HEK293 (cell line): ENCODE measurements around the gene FHIT.

ENCODE experiments used
- CTCF ChIA-PET: fragments of 350-600 bp; formaldehyde crosslinking; extraction: SDS; loops from one replicate; lab custom pipeline; 2021; ENCODE audit warnings: antibody characterized with exemption; lab: Yijun Ruan, JAX
- POLR2A ChIA-PET: fragments of 300-600 bp; formaldehyde crosslinking; extraction: SDS; loops from one replicate; lab custom pipeline; 2020; ENCODE audit warnings: antibody characterized with exemption, inconsistent platforms; lab: Yijun Ruan, JAX
- H3K27ac ChIP-seq: fragments of 200-500 bp; sonication (Bioruptor generic); 2 replicates; pipeline ENCODE4 v1.5.1; 2014; ENCODE audit warnings: low read depth, low read length, control low read depth, inconsistent platforms; ENCODE audit errors: extremely low read depth
- H3K36me3 ChIP-seq, 2 experiments: fragments of 200-500 bp in 1 of 2; sonication (Bioruptor generic) in 1 of 2; 1 replicate in 1 of 2; 2 replicates in 1 of 2; pipeline ENCODE4 v1.5.1; 2014 to 2017; ENCODE audit warnings: inconsistent platforms in 2 of 2, low read length in 2 of 2; ENCODE audit not compliant: control insufficient read depth in 2 of 2, insufficient read depth in 1 of 2
- H3K4me1 ChIP-seq: fragments of 200-500 bp; sonication (Bioruptor generic); 2 replicates; pipeline ENCODE4 v1.5.1; 2014; ENCODE audit warnings: mild to moderate bottlenecking, low read length, inconsistent platforms; ENCODE audit not compliant: control insufficient read depth, insufficient read depth
- H3K4me3 ChIP-seq: 2 replicates; pipeline ENCODE4 v1.5.1; 2011; ENCODE audit warnings: low read depth, mild to moderate bottlenecking, control low read depth, low read length, moderate library complexity
- H3K9me3 ChIP-seq: fragments of 200-500 bp; sonication (Bioruptor generic); 2 replicates; pipeline ENCODE4 v1.5.1; 2014; ENCODE audit warnings: low read depth, low read length, inconsistent platforms; ENCODE audit not compliant: control insufficient read depth, insufficient read depth
- CTCF ChIP-seq: fragments of 450-650 bp; formaldehyde crosslinking; IDR thresholded peaks from 2 replicates; pipeline ENCODE4 v1.5.1; 2016; ENCODE audit warnings: missing biosample characterization, missing genetic modification characterization
- SP3 ChIP-seq: fragments of 450-650 bp; formaldehyde crosslinking; IDR thresholded peaks from 2 replicates; pipeline ENCODE4 v1.5.1; 2016; ENCODE audit warnings: missing biosample characterization, missing genetic modification characterization
- ZBTB6 ChIP-seq: fragments of 450-650 bp; formaldehyde crosslinking; IDR thresholded peaks from 2 replicates; pipeline ENCODE4 v1.5.1; 2017; ENCODE audit warnings: missing biosample characterization, missing genetic modification characterization
- ZIC2 ChIP-seq: fragments of 450-650 bp; formaldehyde crosslinking; IDR thresholded peaks from 2 replicates; pipeline ENCODE4 v1.5.1; 2016; ENCODE audit warnings: missing biosample characterization, missing genetic modification characterization
- ZNF132 ChIP-seq: fragments of 450-650 bp; formaldehyde crosslinking; IDR thresholded peaks from 2 replicates; pipeline ENCODE4 v1.5.1; 2017; ENCODE audit warnings: missing biosample characterization, missing genetic modification characterization, borderline replicate concordance
- ZNF138 ChIP-seq: fragments of 450-650 bp; formaldehyde crosslinking; IDR thresholded peaks from 2 replicates; pipeline ENCODE4 v1.5.1; 2016; ENCODE audit warnings: missing biosample characterization, missing genetic modification characterization, borderline replicate concordance
- ZNF140 ChIP-seq: fragments of 450-650 bp; formaldehyde crosslinking; IDR thresholded peaks from 2 replicates; pipeline ENCODE4 v1.5.1; 2016; ENCODE audit warnings: missing biosample characterization, missing genetic modification characterization
- ZNF202 ChIP-seq: fragments of 450-650 bp; formaldehyde crosslinking; IDR thresholded peaks from 2 replicates; pipeline ENCODE4 v1.5.1; 2016; ENCODE audit warnings: missing biosample characterization, missing genetic modification characterization, borderline replicate concordance
- ZNF223 ChIP-seq: fragments of 450-650 bp; formaldehyde crosslinking; IDR thresholded peaks from 2 replicates; pipeline ENCODE4 v1.5.1; 2016; ENCODE audit warnings: missing biosample characterization, missing genetic modification characterization
- ZNF26 ChIP-seq: fragments of 450-650 bp; formaldehyde crosslinking; IDR thresholded peaks from 2 replicates; pipeline ENCODE4 v1.5.1; 2016; ENCODE audit warnings: missing biosample characterization, missing genetic modification characterization
- ZNF362 ChIP-seq: fragments of 450-650 bp; formaldehyde crosslinking; IDR thresholded peaks from 2 replicates; pipeline ENCODE4 v1.5.1; 2016; ENCODE audit warnings: missing biosample characterization, missing genetic modification characterization
- ZNF394 ChIP-seq: fragments of 450-650 bp; formaldehyde crosslinking; IDR thresholded peaks from 2 replicates; pipeline ENCODE4 v1.5.1; 2016; ENCODE audit warnings: missing biosample characterization, missing genetic modification characterization, mild to moderate bottlenecking, moderate library complexity, borderline replicate concordance
- ZNF488 ChIP-seq: fragments of 450-650 bp; formaldehyde crosslinking; IDR thresholded peaks from 2 replicates; pipeline ENCODE4 v1.5.1; 2016; ENCODE audit warnings: missing biosample characterization, missing genetic modification characterization
- ZNF501 ChIP-seq: fragments of 450-650 bp; formaldehyde crosslinking; IDR thresholded peaks from 2 replicates; pipeline ENCODE4 v1.5.1; 2016; ENCODE audit warnings: missing biosample characterization, missing genetic modification characterization
- ZNF549 ChIP-seq: fragments of 450-650 bp; IDR thresholded peaks from 2 replicates; pipeline ENCODE4 v1.5.1; 2018; ENCODE audit warnings: missing biosample characterization, missing genetic modification characterization, mild to moderate bottlenecking, inconsistent platforms, moderate library complexity
- ZNF560 ChIP-seq: fragments of 450-650 bp; formaldehyde crosslinking; IDR thresholded peaks from 2 replicates; pipeline ENCODE4 v1.5.1; 2017; ENCODE audit warnings: missing biosample characterization, missing genetic modification characterization, borderline replicate concordance
- ZNF580 ChIP-seq: fragments of 450-650 bp; formaldehyde crosslinking; IDR thresholded peaks from 2 replicates; pipeline ENCODE4 v1.5.1; 2016; ENCODE audit warnings: missing biosample characterization, missing genetic modification characterization
- ZNF626 ChIP-seq: fragments of 450-650 bp; sonication (Bioruptor Pico); formaldehyde crosslinking; IDR thresholded peaks from 2 replicates; pipeline ENCODE4 v1.5.1; 2018; ENCODE audit warnings: missing biosample characterization, missing genetic modification characterization, inconsistent platforms
- ZNF777 ChIP-seq: fragments of 450-650 bp; formaldehyde crosslinking; IDR thresholded peaks from 2 replicates; pipeline ENCODE4 v1.5.1; 2017; ENCODE audit warnings: missing biosample characterization, missing genetic modification characterization, borderline replicate concordance
- ZSCAN16 ChIP-seq: fragments of 450-650 bp; formaldehyde crosslinking; IDR thresholded peaks from 2 replicates; pipeline ENCODE4 v1.5.1; 2016; ENCODE audit warnings: missing biosample characterization, missing genetic modification characterization
- ZSCAN23 ChIP-seq: fragments of 450-650 bp; formaldehyde crosslinking; IDR thresholded peaks from 2 replicates; pipeline ENCODE4 v1.5.1; 2016; ENCODE audit warnings: missing biosample characterization, missing genetic modification characterization

Gene FHIT

GRCh38 chr3:59938828-59939227 is 1312.4 kb downstream of the FHIT start (continued):
- TF ChIP-seq ZNF580 (tag by site-specific recombination) (no peak), SP3 (no peak), ZIC2 (tag by site-specific recombination) (no peak), ZSCAN23 (tag by site-specific recombination) (no peak), ZNF138 (no peak)

- CTCF ChIA-PET: no interaction called here
- POLR2A ChIA-PET: no interaction called here
- Histone ChIP-seq H3K36me3 (no peaks in the 10 kb centered on the region), H3K4me1 (no peaks in the 10 kb centered on the region), H3K27ac (no peak overlapping the region), H3K9me3 (no peaks in the 10 kb centered on the region), H3K4me3 (no peak overlapping the region)
- TF ChIP-seq ZNF560 (tag by site-specific recombination): no peak
- TF ChIP-seq ZSCAN16 (tag by site-specific recombination): no peak
- TF ChIP-seq ZNF362: no peak
- no peak for TF ChIP-seq ZNF223 (tag by site-specific recombination)
- no peak for TF ChIP-seq ZNF626
- TF ChIP-seq ZBTB6 (tag by site-specific recombination): no peak
- no peak for TF ChIP-seq ZNF140 (tag by site-specific recombination)
- no peak for TF ChIP-seq CTCF (tag by site-specific recombination)
- TF ChIP-seq ZNF549: no peak
- no peak for TF ChIP-seq ZNF394 (tag by site-specific recombination)
- TF ChIP-seq ZNF488 (tag by site-specific recombination): no peak
- TF ChIP-seq ZNF202: no peak
- no peak for TF ChIP-seq ZNF777 (tag by site-specific recombination)
- TF ChIP-seq ZNF132 (tag by site-specific recombination): no peak
- TF ChIP-seq ZNF501 (tag by site-specific recombination): no peak
- no peak for TF ChIP-seq ZNF26 (tag by site-specific recombination)
Observed at GRCh38 chr3:59937201-59937600, 1314.1 kb downstream of the FHIT start.
